ENCODE results near the gene ARHGAP24.

Gene ARHGAP24

DNA sequence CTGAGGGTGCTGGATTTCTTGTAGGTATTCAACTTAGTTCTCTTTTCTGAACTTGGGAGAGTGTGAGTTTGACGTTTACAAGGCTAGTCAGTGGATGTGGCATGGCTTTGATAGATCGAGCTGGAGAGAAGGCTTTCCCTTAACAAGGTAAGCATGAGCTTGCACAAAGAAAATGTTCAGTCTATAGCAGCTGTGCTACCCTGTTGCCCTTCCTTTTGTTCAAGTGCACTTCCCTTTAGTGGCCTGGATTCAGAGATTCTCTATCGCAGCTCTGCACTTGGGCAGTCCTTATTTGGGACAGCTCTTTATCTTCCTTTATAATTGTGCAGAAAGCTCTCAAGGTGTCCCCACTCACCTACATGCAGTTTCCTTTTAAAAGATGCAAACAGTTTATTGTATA is 198.0 kb downstream of the ARHGAP24 start:
- TF ChIP-seq, protein P1, sequence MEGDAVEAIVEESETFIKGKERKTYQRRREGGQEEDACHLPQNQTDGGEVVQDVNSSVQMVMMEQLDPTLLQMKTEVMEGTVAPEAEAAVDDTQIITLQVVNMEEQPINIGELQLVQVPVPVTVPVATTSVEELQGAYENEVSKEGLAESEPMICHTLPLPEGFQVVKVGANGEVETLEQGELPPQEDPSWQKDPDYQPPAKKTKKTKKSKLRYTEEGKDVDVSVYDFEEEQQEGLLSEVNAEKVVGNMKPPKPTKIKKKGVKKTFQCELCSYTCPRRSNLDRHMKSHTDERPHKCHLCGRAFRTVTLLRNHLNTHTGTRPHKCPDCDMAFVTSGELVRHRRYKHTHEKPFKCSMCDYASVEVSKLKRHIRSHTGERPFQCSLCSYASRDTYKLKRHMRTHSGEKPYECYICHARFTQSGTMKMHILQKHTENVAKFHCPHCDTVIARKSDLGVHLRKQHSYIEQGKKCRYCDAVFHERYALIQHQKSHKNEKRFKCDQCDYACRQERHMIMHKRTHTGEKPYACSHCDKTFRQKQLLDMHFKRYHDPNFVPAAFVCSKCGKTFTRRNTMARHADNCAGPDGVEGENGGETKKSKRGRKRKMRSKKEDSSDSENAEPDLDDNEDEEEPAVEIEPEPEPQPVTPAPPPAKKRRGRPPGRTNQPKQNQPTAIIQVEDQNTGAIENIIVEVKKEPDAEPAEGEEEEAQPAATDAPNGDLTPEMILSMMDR (IDR thresholded peaks at IDR 0.05; ENCODE audit: low read depth, low read length): no peak
- DNase-seq (ENCODE audit: extremely low read depth, low read depth): no peak

DNA sequence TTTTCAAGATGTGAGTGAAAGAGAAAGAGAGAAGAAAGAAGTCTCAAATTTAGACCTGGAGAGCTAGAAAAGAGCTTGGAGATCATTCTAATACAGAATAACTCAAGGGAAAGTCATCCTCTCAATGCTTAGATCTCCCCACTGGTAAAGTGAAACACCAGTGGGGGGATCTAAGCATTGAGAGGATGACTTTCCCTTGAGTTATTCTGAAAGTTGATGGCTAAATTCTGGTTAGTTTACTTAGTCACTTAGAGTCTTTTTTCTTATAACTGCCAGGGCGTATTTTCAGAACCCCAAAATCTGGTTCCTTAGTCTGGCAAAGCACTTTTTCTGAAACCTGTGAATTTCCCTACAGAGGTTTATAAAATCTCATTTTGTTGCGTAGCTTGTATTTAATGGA is 198.6 kb downstream of the ARHGAP24 start:
- TF ChIP-seq, protein P1 (IDR thresholded peaks at IDR 0.05; ENCODE audit: low read depth, low read length): no peak
- no peak for DNase-seq (ENCODE audit: extremely low read depth, low read depth)

DNA sequence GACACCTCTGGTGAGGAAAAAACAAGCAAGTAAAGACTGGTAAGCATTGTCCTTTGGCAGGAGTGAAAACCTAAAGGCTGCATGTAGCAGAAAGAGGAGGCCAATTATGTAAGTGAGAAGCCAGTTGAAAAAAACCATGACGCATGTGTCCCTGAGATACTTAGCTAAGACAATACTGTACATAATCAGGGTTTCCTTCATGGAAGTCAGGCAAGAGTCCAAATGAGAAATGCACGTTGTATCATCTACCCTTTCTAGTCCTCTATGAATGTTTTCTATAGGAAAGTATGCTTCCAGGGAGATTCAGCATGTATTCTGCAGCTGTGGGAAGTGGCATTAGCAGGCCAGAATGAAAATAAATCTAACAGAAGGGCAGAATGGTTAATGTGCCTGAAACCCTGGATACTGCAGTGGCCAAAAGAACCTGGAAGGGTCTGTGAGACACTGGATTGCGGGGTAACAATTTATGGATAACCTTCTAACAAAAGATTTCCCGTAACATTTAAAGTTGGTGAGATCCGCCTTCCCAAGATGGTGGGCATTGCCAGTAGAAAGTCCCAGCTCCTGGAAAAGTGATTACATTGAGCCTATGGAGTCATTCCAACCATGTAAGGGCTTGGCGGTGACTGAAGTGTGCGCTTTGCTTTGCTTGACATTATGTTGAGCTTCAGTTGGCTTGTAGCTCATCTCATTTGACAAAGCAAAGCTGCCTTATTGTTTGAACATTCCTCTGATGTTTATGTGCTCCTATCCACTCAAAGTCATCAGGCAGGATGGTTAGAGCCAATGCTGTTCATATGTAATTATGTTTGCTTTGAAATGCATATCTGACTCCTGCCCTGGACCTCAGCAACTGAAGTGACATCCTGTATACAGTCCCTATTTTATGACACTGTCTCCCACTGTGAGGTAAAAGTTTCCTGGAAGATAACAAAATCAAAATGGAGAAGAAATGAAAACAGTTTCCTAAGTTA is 200.4 kb downstream of the ARHGAP24 start:
- DNase-seq (ENCODE audit: extremely low read depth, low read depth): no peak

DNA sequence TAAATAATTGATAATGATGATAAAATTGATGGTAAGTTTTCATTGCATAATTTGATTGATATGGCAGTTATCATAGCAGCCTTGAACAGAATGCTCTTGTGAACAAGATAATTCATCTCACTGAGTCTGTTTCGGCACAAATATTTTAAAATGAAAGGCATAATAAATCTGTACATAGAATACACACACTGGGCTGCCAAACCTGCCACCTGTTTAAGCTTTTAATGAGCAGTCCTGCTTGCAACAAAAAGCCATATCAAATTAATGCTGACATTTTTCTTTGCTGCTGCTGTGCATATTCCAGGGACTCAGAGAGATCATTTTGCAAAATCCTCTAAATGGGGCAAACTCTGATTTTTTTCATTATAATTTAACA is 201.1 kb downstream of the ARHGAP24 start:
- TF ChIP-seq, protein P1 (IDR thresholded peaks at IDR 0.05; ENCODE audit: low read depth, low read length): no peak
- DNase-seq (ENCODE audit: extremely low read depth, low read depth): no peak

More for the DNA sequence above, 200.4 kb downstream of the ARHGAP24 start:
- TF ChIP-seq, protein P1 (IDR thresholded peaks at IDR 0.05; ENCODE audit: low read depth, low read length): no peak

DNA sequence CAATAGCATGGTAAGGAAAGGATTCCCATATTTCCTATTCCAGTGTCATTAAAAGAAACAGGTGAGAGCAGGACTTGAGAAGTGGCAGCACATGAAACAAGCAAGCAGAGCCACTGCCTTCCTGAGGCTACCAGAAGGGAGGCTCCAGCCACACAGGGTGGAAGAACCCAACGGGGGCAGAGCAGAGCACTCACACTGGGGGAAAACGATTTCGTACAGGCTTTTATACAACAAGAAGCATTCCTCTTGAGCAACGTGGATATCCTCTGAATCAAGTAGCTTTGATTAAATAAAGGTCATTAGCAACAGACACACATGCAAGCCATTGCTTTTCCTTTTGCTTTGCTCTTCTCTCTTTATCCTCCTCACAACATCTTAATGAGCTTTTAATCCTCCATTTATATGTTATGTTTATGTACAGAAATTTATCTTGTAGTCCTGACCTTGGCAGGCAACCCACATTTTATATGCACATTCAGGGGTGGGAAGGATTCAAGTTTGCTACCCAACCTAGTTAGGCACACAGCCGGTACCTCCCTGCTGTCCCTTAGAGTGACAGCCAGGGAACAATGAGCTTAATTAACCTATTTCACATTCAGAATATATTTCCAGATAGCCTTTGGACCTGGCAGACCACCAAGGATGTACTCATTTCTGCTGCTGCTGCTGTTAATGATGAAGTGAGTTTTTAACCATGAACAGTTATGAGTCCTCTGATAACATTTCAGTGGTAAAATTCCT is 202.1 kb downstream of the ARHGAP24 start:
- TF ChIP-seq, protein P1 (IDR thresholded peaks at IDR 0.05; ENCODE audit: low read depth, low read length): no peak

DNA sequence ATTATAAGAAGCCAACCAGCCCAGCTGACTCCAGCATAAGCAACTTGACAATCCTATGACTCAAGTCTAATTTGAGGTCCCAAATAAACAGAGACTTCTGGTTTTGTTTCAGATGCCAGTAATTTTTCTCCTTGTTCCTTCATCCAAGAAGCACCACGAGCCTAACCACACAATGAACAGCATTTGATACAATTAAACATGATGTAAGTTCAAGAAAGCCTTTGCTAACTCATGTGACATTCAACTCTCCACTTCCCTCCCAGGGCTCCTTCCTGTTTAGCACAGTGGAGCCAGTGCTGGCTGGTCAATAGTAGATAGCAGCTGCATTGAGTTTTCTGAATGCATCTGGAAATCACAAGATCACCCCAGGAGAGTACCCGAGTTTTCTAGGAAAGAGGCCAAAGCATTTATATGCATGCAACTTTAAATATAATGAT is 206.3 kb downstream of the ARHGAP24 start:
- TF ChIP-seq, protein P1 (IDR thresholded peaks at IDR 0.05; ENCODE audit: low read depth, low read length): no peak
- DNase-seq (ENCODE audit: extremely low read depth, low read depth): peak; percentile 97

More for the DNA sequence above, 202.1 kb downstream of the ARHGAP24 start:
- no peak for DNase-seq (ENCODE audit: extremely low read depth, low read depth)

DNA sequence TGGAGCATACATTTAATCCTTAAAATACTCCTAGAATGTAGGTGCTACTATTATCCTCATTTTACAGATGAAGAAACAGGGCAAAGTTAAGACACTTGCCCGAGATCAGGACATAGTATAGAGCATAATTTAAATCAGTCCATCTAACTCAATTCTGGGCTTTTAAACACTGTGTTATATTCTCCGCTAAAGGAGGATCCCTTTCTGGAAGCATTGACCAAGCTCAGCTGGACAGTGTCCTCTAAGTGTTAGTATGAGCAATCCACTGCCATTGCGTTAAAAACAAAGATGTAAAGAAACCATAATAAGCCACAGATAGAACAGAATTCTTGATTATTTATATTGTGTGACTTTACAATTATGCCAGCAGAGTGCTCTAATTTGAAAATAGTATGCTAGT is 207.0 kb downstream of the ARHGAP24 start:
- DNase-seq (ENCODE audit: extremely low read depth, low read depth): no peak
- TF ChIP-seq, protein P1 (IDR thresholded peaks at IDR 0.05; ENCODE audit: low read depth, low read length): no peak
